ENCODE measurements around the gene SLC25A23. TPM values are rescaled to one million over a fixed set of nuclear protein-coding genes. Genes with fewer than 3 reads are reported as not detected.

The SLC25A23 gene
- total and polyA plus RNA-seq, 2 of the 8 experiments (the other 6 are each of a cell fraction or from before 2014, with no cell fraction given): 18.0 to 48.1 TPM

- Histone ChIP-seq H3K36me3 (ENCODE audit: control insufficient read depth in 2 of 4, insufficient read depth in 4 of 4, low read length in 3 of 4) (no peaks in the 10 kb centered on the region), H3K79me1 (ENCODE audit: low read depth, low read length) (no peaks in the 10 kb centered on the region), H4K20me1 (replicated peaks in 1 of 2; ENCODE audit: control insufficient read depth in 1 of 2, insufficient read depth in 2 of 2, low read length in 2 of 2) (peaks cover 0 to 3% of the 10 kb centered on the region in 2 experiments), H4K91ac (replicated peaks; ENCODE audit: insufficient read length, low read length) (peak overlapping the region; percentile 4), H4K8ac (ENCODE audit: extremely low read depth, insufficient read depth, low read length) (no peak overlapping the region; the same call in 1 of the 2 replicates), H2AK5ac (ENCODE audit: low read depth, low read length) (no peak overlapping the region), H3K27ac (ENCODE audit: low read depth, low read length) (no peak overlapping the region), H3K27me3 (replicated peaks in 1 of 4; ENCODE audit: control insufficient read depth in 3 of 4, extremely low read depth in 1 of 4, insufficient read depth in 3 of 4, low read length in 3 of 4) (peaks cover 0 to 4% (median 0%) of the 10 kb centered on the region in 4 experiments; a peak in 1 of 7 replicates), H4K5ac (ENCODE audit: insufficient read length, low read depth, low read length) (no peak overlapping the region), H3K56ac (replicated peaks; ENCODE audit: insufficient read length, low read depth, low read length) (no peak overlapping the region), H2AFZ (ENCODE audit: low read length) (no peak overlapping the region), H3K23ac (ENCODE audit: insufficient read length) (no peak overlapping the region), H3K4me2 (ENCODE audit: insufficient read depth in 1 of 2, low read depth in 2 of 2, low read length in 2 of 2) (no peak overlapping the region), H2BK20ac (ENCODE audit: low read length) (no peak overlapping the region), H3K4me3 (ENCODE audit: extremely low read depth in 1 of 4, insufficient read depth in 2 of 4, low read depth in 3 of 4, low read length in 4 of 4) (no peak overlapping the region), H3K79me2 (ENCODE audit: control insufficient read depth in 1 of 2, insufficient read depth in 2 of 2, low read length in 2 of 2) (no peaks in the 10 kb centered on the region), H2BK15ac (ENCODE audit: low read length) (0 out of 2 replicates have a peak overlapping the region, but pooled peaks have one; percentile 92), H2BK120ac (replicated peaks; ENCODE audit: low read depth, low read length) (no peak overlapping the region), H3K14ac (ENCODE audit: insufficient read length) (no peak overlapping the region), H3K4me1 (replicated peaks in 1 of 4; ENCODE audit: control insufficient read depth in 3 of 4, insufficient read depth in 4 of 4, low read length in 3 of 4) (peaks cover 0 to 11% (median 7%) of the 10 kb centered on the region in 4 experiments; a peak in 5 of 7 replicates), H2BK12ac (ENCODE audit: low read depth, low read length) (peak overlapping the region; percentile 87; the same call in 1 of the 2 replicates), H3K23me2 (ENCODE audit: low read depth, low read length) (peaks cover 6% of the 10 kb centered on the region; the same call in 1 of the 2 replicates), H3K18ac (ENCODE audit: extremely low read depth, low read length) (0 out of 2 replicates have a peak overlapping the region, but pooled peaks have one; percentile 32), H3K9ac (replicated peaks in 1 of 4; ENCODE audit: extremely low read depth in 1 of 4, low read depth in 3 of 4, low read length in 3 of 4) (no peak overlapping the region; a peak in 2 of 7 replicates), H2BK5ac (ENCODE audit: low read depth, low read length) (peak overlapping the region; percentile 75; the same call in 1 of the 2 replicates), H3K4ac (replicated peaks; ENCODE audit: insufficient read length, low read depth, low read length) (no peak overlapping the region), H3K9me3 (ENCODE audit: insufficient read depth in 2 of 2, low read depth in 1 of 2, low read length in 1 of 2) (no peaks in the 10 kb centered on the region)
- WGBS, 2 experiments (ENCODE audit: extremely low coverage in 1 of 2, insufficient coverage in 1 of 2, insufficient read length in 1 of 2, insufficient replicate concordance in 2 of 2, low coverage in 1 of 2, low lambda C conversion rate in 2 of 2, missing lambda C conversion rate in 1 of 2): 87% methylated on average over 9 of the region's 10 CpGs; no CpG with 5 or more reads in 1 of the 2 experiments
- DNase-seq (ENCODE audit: low read depth in 1 of 2, low spot score in 2 of 2) (no peak), FAIRE-seq (no peak)
- TF ChIP-seq TBP (IDR thresholded peaks at IDR 0.05; ENCODE audit: low read depth, low read length) (no peak), SP2 (IDR thresholded peaks at IDR 0.05; ENCODE audit: low read length) (no peak), POU5F1 (IDR thresholded peaks at IDR 0.05; ENCODE audit: low read depth, low read length) (no peak), RBBP5 (IDR thresholded peaks at IDR 0.05; ENCODE audit: borderline replicate concordance, low read depth, low read length) (no peak), PHF8 (conservative IDR thresholded peaks at IDR 0.05; ENCODE audit: low read depth, low read length) (no peak), YY1 (IDR thresholded peaks at IDR 0.05; ENCODE audit: low read depth, low read length) (no peak), SP1 (IDR thresholded peaks at IDR 0.05; ENCODE audit: low read depth, low read length) (no peak), TAF7 (optimal IDR thresholded peaks at IDR 0.05; ENCODE audit: borderline replicate concordance, low read depth, low read length) (no peak), BRCA1 (IDR thresholded peaks at IDR 0.05; ENCODE audit: low read depth, low read length) (no peak), SIN3A (conservative IDR thresholded peaks at IDR 0.05 in 1 of 2, IDR thresholded peaks at IDR 0.05 in 1 of 2; ENCODE audit: low read depth in 1 of 2, low read length in 2 of 2) (no peak), GTF2F1 (IDR thresholded peaks at IDR 0.05; ENCODE audit: borderline replicate concordance, low read depth, low read length) (no peak)
- CTCF ChIA-PET (ENCODE audit: partially characterized antibody): interaction anchor here (0.6 to 3.8 kb wide), 17 partner anchors 8 to 289 kb away, joined by 3 to 30 read pairs (median 4); partner anchors contain the start of genes ACER1, CRB3 and TUBB4A
- POLR2A ChIA-PET (ENCODE audit: partially characterized antibody): no interaction called here
These were observed 21.3 kb upstream of the SLC25A23 start for GRCh38 chr19:6480848-6481415.
